ENCODE results near the gene NOCT. TPM values are rescaled to one million over a fixed set of nuclear protein-coding genes. Genes with fewer than 3 reads are reported as not detected.

Gene NOCT
- total RNA-seq, 1 experiment from 2014 or later: 20.4 TPM

GRCh38 chr4:139076016-139076744 is 60.6 kb downstream of the NOCT start:
- no peak for TF ChIP-seq FOSL1 (IDR thresholded peaks at IDR 0.05; ENCODE audit: low read depth)
- TF ChIP-seq ZNF274 (IDR thresholded peaks at IDR 0.05; ENCODE audit: low read depth, low read length): no peak
- TF ChIP-seq SP1 (IDR thresholded peaks at IDR 0.05; ENCODE audit: low read depth): no peak
- DNase-seq (ENCODE audit: low read depth, low spot score) (no peak), ATAC-seq (no peak)
- Histone ChIP-seq H4K20me1 (ENCODE audit: insufficient read depth) (peaks cover 4% of the 10 kb centered on the region; the same call in 1 of the 2 replicates), H3K27ac (ENCODE audit: low read depth, low read length) (no peak overlapping the region), H3K9me2 (ENCODE audit: insufficient read depth) (no peaks in the 10 kb centered on the region), H3K9me3 (ENCODE audit: control insufficient read depth in 1 of 2, insufficient read depth in 1 of 2, low read depth in 1 of 2, low read length in 2 of 2) (no peaks in the 10 kb centered on the region), H3K4me1 (ENCODE audit: control insufficient read depth in 1 of 2, insufficient read depth in 2 of 2, low read length in 2 of 2) (no peaks in the 10 kb centered on the region), H3K9ac (ENCODE audit: low read length) (no peak overlapping the region), H3K4me3 (replicated peaks in 1 of 2; ENCODE audit: low read depth in 1 of 2, low read length in 2 of 2) (no peak overlapping the region), H3K27me3 (ENCODE audit: insufficient read depth, low read length) (no peaks in the 10 kb centered on the region), H2AFZ (ENCODE audit: low read depth, low read length, poor library complexity, severe bottlenecking) (no peak overlapping the region), H3K36me3 (ENCODE audit: control insufficient read depth in 1 of 2, insufficient read depth in 2 of 2, low read length in 2 of 2) (peaks cover 13 to 15% of the 10 kb centered on the region in 2 experiments), H3K4me2 (ENCODE audit: low read length) (no peak overlapping the region), H3K79me2 (ENCODE audit: insufficient read depth, low read length) (peaks cover 94% of the 10 kb centered on the region)
- ChIA-PET RAD21 (ENCODE audit: low non-redundant PET in 1 of 2, low total read pairs in 2 of 2, uncharacterized antibody in 2 of 2, unreplicated experiment in 2 of 2) (no interaction called here), POLR2A (no interaction called here), CTCF (no interaction called here)
- no TSS peak for BruUV-seq (replicated peaks)
- intact Hi-C loops (cut with micrococcal nuclease): no loop called here

DNA sequence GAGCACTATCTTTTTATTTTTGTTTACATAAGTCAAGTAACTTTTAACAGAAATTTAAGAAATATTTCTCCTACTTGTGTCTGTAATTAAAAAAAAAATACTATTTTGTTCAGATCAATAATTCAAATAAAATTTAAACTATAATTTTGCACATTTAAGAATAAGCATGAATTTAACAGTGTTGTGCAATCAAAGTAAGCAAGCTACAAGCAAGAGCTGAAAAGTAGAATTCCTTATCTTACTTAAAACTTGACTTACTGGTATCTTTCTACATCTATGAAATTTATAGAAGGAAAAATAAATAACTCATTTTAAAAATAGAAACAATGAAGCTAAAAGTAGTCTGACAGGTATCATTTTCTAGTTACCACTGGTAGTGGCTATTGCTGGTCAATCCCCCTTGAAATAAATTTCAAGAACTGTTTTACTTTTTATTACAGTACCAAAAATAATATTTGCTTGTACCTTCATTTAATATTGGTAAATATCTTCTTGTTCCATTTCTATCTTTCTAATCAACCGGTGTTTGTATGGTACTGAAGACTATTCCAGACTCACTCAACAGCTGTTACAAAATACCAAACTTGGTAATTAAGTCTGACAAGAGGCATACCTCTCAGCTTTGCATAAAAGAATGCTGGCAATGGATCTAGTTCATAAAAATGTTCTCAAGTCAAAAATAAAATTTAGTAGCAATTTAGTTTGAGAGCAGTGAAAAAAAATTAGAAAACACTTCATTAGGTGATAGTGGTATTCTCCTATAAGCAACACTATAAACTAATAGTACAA is 62.2 kb downstream of the NOCT start:
- Histone ChIP-seq H3K36me3 (ENCODE audit: control insufficient read depth in 1 of 2, insufficient read depth in 2 of 2, low read length in 2 of 2) (peaks cover 4 to 5% of the 10 kb centered on the region in 2 experiments; a peak in 1 of 4 replicates), H3K4me2 (ENCODE audit: low read length) (no peak overlapping the region), H3K9me2 (ENCODE audit: insufficient read depth) (no peaks in the 10 kb centered on the region), H3K27me3 (ENCODE audit: insufficient read depth, low read length) (no peaks in the 10 kb centered on the region), H3K4me1 (ENCODE audit: control insufficient read depth in 1 of 2, insufficient read depth in 2 of 2, low read length in 2 of 2) (peaks cover 0 to 8% of the 10 kb centered on the region in 2 experiments; a peak in 2 of 4 replicates), H3K4me3 (replicated peaks in 1 of 2; ENCODE audit: low read depth in 1 of 2, low read length in 2 of 2) (no peak overlapping the region), H3K9ac (ENCODE audit: low read length) (no peak overlapping the region), H4K20me1 (ENCODE audit: insufficient read depth) (peaks cover 4% of the 10 kb centered on the region; the same call in 1 of the 2 replicates), H3K79me2 (ENCODE audit: insufficient read depth, low read length) (peaks cover 99% of the 10 kb centered on the region), H3K27ac (ENCODE audit: low read depth, low read length) (no peak overlapping the region), H2AFZ (ENCODE audit: low read depth, low read length, poor library complexity, severe bottlenecking) (no peak overlapping the region), H3K9me3 (ENCODE audit: control insufficient read depth in 1 of 2, insufficient read depth in 1 of 2, low read depth in 1 of 2, low read length in 2 of 2) (no peaks in the 10 kb centered on the region)
- no peak for ATAC-seq
- intact Hi-C loops (cut with micrococcal nuclease): no loop called here
- CTCF ChIA-PET: no interaction called here
- POLR2A ChIA-PET: no interaction called here
- BruUV-seq (replicated peaks): no TSS peak
- no peak for DNase-seq (ENCODE audit: low read depth, low spot score)
- RAD21 ChIA-PET (ENCODE audit: low non-redundant PET in 1 of 2, low total read pairs in 2 of 2, uncharacterized antibody in 2 of 2, unreplicated experiment in 2 of 2): no interaction called here
- TF ChIP-seq SIN3A (IDR thresholded peaks at IDR 0.05; ENCODE audit: low read depth) (no peak), CEBPB (IDR thresholded peaks at IDR 0.05; ENCODE audit: low read depth) (no peak), SRF (IDR thresholded peaks at IDR 0.05; ENCODE audit: low read depth) (no peak), EZH2 (IDR thresholded peaks at IDR 0.05) (no peak), FOSL1 (IDR thresholded peaks at IDR 0.05; ENCODE audit: low read depth) (no peak), JUND (IDR thresholded peaks at IDR 0.05) (no peak), ZBTB33 (IDR thresholded peaks at IDR 0.05; ENCODE audit: extremely low read depth, insufficient replicate concordance, low read length) (no peak), RAD21 (IDR thresholded peaks at IDR 0.05; ENCODE audit: low read depth) (no peak), CBX3 (IDR thresholded peaks at IDR 0.05; ENCODE audit: low read depth) (no peak), ELF1 (IDR thresholded peaks at IDR 0.05; ENCODE audit: borderline replicate concordance, low read depth) (no peak)
- TF ChIP-seq, protein P1, sequence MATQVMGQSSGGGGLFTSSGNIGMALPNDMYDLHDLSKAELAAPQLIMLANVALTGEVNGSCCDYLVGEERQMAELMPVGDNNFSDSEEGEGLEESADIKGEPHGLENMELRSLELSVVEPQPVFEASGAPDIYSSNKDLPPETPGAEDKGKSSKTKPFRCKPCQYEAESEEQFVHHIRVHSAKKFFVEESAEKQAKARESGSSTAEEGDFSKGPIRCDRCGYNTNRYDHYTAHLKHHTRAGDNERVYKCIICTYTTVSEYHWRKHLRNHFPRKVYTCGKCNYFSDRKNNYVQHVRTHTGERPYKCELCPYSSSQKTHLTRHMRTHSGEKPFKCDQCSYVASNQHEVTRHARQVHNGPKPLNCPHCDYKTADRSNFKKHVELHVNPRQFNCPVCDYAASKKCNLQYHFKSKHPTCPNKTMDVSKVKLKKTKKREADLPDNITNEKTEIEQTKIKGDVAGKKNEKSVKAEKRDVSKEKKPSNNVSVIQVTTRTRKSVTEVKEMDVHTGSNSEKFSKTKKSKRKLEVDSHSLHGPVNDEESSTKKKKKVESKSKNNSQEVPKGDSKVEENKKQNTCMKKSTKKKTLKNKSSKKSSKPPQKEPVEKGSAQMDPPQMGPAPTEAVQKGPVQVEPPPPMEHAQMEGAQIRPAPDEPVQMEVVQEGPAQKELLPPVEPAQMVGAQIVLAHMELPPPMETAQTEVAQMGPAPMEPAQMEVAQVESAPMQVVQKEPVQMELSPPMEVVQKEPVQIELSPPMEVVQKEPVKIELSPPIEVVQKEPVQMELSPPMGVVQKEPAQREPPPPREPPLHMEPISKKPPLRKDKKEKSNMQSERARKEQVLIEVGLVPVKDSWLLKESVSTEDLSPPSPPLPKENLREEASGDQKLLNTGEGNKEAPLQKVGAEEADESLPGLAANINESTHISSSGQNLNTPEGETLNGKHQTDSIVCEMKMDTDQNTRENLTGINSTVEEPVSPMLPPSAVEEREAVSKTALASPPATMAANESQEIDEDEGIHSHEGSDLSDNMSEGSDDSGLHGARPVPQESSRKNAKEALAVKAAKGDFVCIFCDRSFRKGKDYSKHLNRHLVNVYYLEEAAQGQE (IDR thresholded peaks at IDR 0.05; ENCODE audit: low read depth): no peak
- TF ChIP-seq, protein P2, sequence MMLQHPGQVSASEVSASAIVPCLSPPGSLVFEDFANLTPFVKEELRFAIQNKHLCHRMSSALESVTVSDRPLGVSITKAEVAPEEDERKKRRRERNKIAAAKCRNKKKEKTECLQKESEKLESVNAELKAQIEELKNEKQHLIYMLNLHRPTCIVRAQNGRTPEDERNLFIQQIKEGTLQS (IDR thresholded peaks at IDR 0.05): no peak

Data from HCT116 (cell line).